WTC11 (cell line): ENCODE results near the gene METTL9. TPM values are rescaled to one million over a fixed set of nuclear protein-coding genes. Genes with fewer than 3 reads are reported as not detected.
"Not testable (repeated sequence)": the region's sequence is repeated elsewhere in the genome, so short reads cannot be mapped to it uniquely, and the experiment has no call there.

Experiments used
- ATAC-seq: fragments of 200-7000 bp; cut with Tn5 transposase; 2 replicates; pipeline ENCODE4 v1.10.0; 2021; ENCODE audit warnings: mild to moderate bottlenecking, moderate library complexity
- CTCF ChIA-PET: fragments of 300-600 bp; sonication (Branson Sonifier 250); formaldehyde crosslinking; loops from one replicate; lab custom pipeline; 2021; ENCODE audit warnings: antibody characterized with exemption; lab: Charles Lee
- POLR2A ChIA-PET: fragments of 350-600 bp; sonication (Branson Sonifier 250); formaldehyde crosslinking; loops from one replicate; lab custom pipeline; 2021; ENCODE audit warnings: antibody characterized with exemption; lab: Charles Lee
- DNase-seq: peaks from one replicate; pipeline ENCODE4 v3.0.0; 2021; ENCODE audit warnings: low spot score
- H3K27ac Mint-ChIP-seq: 2 replicates; pipeline ENCODE4 v1.8.0; 2021; ENCODE audit warnings: mixed read lengths
- H3K27me3 Mint-ChIP-seq: 2 replicates; pipeline ENCODE4 v1.8.0; 2021; ENCODE audit warnings: low read depth, mild to moderate bottlenecking, moderate library complexity, mixed read lengths
- H3K36me3 Mint-ChIP-seq: 2 replicates; pipeline ENCODE4 v1.8.0; 2021; ENCODE audit warnings: mixed read lengths
- H3K4me1 Mint-ChIP-seq: 2 replicates; pipeline ENCODE4 v1.8.0; 2022; ENCODE audit warnings: mixed read lengths
- H3K4me3 Mint-ChIP-seq: 2 replicates; pipeline ENCODE4 v1.8.0; 2021; ENCODE audit warnings: mild to moderate bottlenecking, moderate library complexity, mixed read lengths
- H3K9me3 Mint-ChIP-seq: 2 replicates; pipeline ENCODE4 v1.8.0; 2021; ENCODE audit warnings: mixed read lengths
- CDX4 ChIP-seq: fragments of 250-450 bp; sonication (Bioruptor Pico); IDR thresholded peaks from 2 replicates; pipeline ENCODE4 v1.9.0; 2021; ENCODE audit warnings: moderate library complexity, mild to moderate bottlenecking, inconsistent platforms, borderline replicate concordance
- CREB1 ChIP-seq: sonication (generic); formaldehyde crosslinking; IDR thresholded peaks from 2 replicates; pipeline ENCODE4 v1.8.0; 2023; ENCODE audit warnings: mild to moderate bottlenecking, missing genetic modification reagents
- EMX1 ChIP-seq: fragments of 250-450 bp; sonication (Bioruptor Pico); IDR thresholded peaks from 2 replicates; pipeline ENCODE4 v1.8.0; 2021; ENCODE audit warnings: mild to moderate bottlenecking
- ERG ChIP-seq: fragments of 250-450 bp; sonication (Bioruptor Pico); IDR thresholded peaks from 2 replicates; pipeline ENCODE4 v1.8.0; 2021; ENCODE audit warnings: mild to moderate bottlenecking
- FOXP1 ChIP-seq: sonication (generic); formaldehyde crosslinking; IDR thresholded peaks from 2 replicates; pipeline ENCODE4 v1.8.0; 2022; ENCODE audit warnings: missing genetic modification reagents, mild to moderate bottlenecking, moderate library complexity, borderline replicate concordance
- JAZF1 ChIP-seq: fragments of 250-450 bp; sonication (Bioruptor Pico); IDR thresholded peaks from 2 replicates; pipeline ENCODE4 v1.9.0; 2021; ENCODE audit warnings: moderate library complexity, mild to moderate bottlenecking, inconsistent platforms
- JUN ChIP-seq: sonication (generic); formaldehyde crosslinking; IDR thresholded peaks from 2 replicates; pipeline ENCODE4 v1.8.0; 2023; ENCODE audit warnings: mild to moderate bottlenecking, missing genetic modification reagents
- NR2C2 ChIP-seq: sonication (generic); formaldehyde crosslinking; IDR thresholded peaks from 2 replicates; pipeline ENCODE4 v1.8.0; 2022; ENCODE audit warnings: mild to moderate bottlenecking, missing genetic modification reagents
- NR3C1 ChIP-seq: sonication (generic); formaldehyde crosslinking; conservative IDR thresholded peaks from 2 replicates; pipeline ENCODE4 v1.8.1; 2023; ENCODE audit warnings: low read depth, mild to moderate bottlenecking, missing genetic modification reagents
- PRRX2 ChIP-seq: fragments of 250-450 bp; sonication (Bioruptor Pico); IDR thresholded peaks from 2 replicates; pipeline ENCODE4 v1.8.0; 2021; ENCODE audit warnings: mild to moderate bottlenecking
- SMAD3 ChIP-seq: sonication (generic); formaldehyde crosslinking; IDR thresholded peaks from 2 replicates; pipeline ENCODE4 v1.8.0; 2022; ENCODE audit warnings: missing genetic modification reagents, mild to moderate bottlenecking, borderline replicate concordance
- STAT6 ChIP-seq: sonication (generic); formaldehyde crosslinking; conservative IDR thresholded peaks from 2 replicates; pipeline ENCODE4 v1.8.1; 2023; ENCODE audit warnings: mild to moderate bottlenecking, low read depth, missing genetic modification reagents, moderate library complexity
- ZBTB21 ChIP-seq: sonication (generic); formaldehyde crosslinking; IDR thresholded peaks from 2 replicates; pipeline ENCODE4 v1.8.1; 2023; ENCODE audit warnings: mild to moderate bottlenecking, missing genetic modification reagents, borderline replicate concordance
- ZNF317 ChIP-seq: sonication (generic); formaldehyde crosslinking; IDR thresholded peaks from 2 replicates; pipeline ENCODE4 v1.8.1; 2023; ENCODE audit warnings: low read depth, mild to moderate bottlenecking, moderate library complexity, missing genetic modification reagents, borderline replicate concordance
- ZNF512 ChIP-seq: sonication (generic); formaldehyde crosslinking; IDR thresholded peaks from 2 replicates; pipeline ENCODE4 v1.8.1; 2022; ENCODE audit warnings: missing genetic modification reagents, borderline replicate concordance
- total RNA-seq: library from RNA; stranded (reverse); gene quantifications from 3 replicates; pipeline ENCODE4 v1.2.3, GENCODE V29; 2021
- TF ChIP-seq, protein P1 (sequence below): fragments of 250-450 bp; sonication (Bioruptor Pico); IDR thresholded peaks from 2 replicates; pipeline ENCODE4 v1.9.0; 2021; ENCODE audit warnings: mild to moderate bottlenecking
- TF ChIP-seq, protein P2 (sequence below): sonication (generic); formaldehyde crosslinking; IDR thresholded peaks from 2 replicates; pipeline ENCODE4 v1.8.1; 2023; ENCODE audit warnings: mild to moderate bottlenecking, missing genetic modification reagents, moderate library complexity

Gene METTL9
- total RNA-seq, 1 experiment from 2014 or later, result 94.6 TPM

DNA sequence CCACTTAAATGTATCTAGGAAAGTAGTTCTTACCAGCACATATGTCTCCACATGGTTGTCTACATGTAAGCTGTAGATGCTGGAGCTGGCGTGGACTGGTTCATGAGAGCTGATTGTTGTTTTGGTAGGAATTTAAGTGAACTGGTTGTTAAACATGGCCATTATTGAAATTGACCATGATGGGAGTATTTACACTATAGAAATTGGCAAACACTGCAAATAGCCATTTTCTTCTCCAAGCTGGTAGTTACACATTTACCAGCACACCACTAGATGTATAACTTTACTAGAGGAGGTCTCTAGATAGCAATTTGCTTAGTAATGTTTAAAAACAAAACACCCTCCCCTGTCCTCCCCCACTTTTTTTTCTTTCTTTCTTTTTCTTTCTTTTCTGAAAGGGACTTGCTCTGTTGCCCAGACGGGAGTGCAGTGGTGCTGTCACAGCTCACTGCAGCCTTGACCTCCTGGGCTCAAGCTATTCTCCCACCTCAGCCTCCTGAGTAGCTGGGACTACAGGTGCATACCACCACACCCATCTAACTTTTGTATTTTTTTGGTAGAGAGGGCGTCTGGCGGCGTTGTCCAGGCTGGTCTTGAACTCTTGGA is 28.8 kb downstream of the METTL9 start:
- Mint-ChIP-seq H3K36me3 (peaks cover 66% of the 10 kb centered on the region), H3K27me3 (no peaks in the 10 kb centered on the region), H3K9me3 (peaks cover 22% of the 10 kb centered on the region)
- DNase-seq (no peak), ATAC-seq (no peak)
- POLR2A ChIA-PET, result no interaction called here
- TF ChIP-seq NR2C2 (CRISPR knock-in tag) (no peak), PRRX2 (CRISPR knock-in tag) (no peak), JAZF1 (CRISPR knock-in tag) (no peak), STAT6 (CRISPR knock-in tag) (no peak), CREB1 (no peak), CDX4 (CRISPR knock-in tag) (no peak), JUN (CRISPR knock-in tag) (no peak)
- TF ChIP-seq, protein P1, sequence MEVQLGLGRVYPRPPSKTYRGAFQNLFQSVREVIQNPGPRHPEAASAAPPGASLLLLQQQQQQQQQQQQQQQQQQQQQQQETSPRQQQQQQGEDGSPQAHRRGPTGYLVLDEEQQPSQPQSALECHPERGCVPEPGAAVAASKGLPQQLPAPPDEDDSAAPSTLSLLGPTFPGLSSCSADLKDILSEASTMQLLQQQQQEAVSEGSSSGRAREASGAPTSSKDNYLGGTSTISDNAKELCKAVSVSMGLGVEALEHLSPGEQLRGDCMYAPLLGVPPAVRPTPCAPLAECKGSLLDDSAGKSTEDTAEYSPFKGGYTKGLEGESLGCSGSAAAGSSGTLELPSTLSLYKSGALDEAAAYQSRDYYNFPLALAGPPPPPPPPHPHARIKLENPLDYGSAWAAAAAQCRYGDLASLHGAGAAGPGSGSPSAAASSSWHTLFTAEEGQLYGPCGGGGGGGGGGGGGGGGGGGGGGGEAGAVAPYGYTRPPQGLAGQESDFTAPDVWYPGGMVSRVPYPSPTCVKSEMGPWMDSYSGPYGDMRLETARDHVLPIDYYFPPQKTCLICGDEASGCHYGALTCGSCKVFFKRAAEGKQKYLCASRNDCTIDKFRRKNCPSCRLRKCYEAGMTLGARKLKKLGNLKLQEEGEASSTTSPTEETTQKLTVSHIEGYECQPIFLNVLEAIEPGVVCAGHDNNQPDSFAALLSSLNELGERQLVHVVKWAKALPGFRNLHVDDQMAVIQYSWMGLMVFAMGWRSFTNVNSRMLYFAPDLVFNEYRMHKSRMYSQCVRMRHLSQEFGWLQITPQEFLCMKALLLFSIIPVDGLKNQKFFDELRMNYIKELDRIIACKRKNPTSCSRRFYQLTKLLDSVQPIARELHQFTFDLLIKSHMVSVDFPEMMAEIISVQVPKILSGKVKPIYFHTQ (CRISPR knock-in tag), result no peak
- TF ChIP-seq, all 79 proteins: peak for 0
- Mint-ChIP-seq H3K4me1 (peaks cover 6% of the 10 kb centered on the region), H3K4me3 (no peak overlapping the region), H3K27ac (no peak overlapping the region)
- CTCF ChIA-PET, result no interaction called here

DNA sequence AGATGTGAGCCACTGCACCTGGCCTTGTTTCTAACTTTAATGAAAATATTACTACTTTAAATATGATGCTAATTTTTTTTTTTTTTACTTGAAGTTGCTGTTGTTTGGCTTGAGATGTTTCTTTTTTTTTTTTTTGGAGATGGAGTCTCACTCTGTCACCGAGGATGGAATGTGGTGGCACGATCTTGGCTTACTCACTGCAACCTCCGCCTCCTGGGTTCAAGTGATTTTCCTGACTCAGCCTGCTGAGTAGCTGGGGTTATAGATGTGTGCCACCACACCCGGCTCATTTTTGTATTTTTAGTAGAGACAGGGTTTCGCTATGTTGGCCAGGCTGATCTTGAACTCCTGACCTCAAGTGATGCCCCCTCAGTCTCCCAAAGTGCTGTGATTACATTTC is 29.4 kb downstream of the METTL9 start:
- no peaks in the 10 kb centered on the region for H3K27me3 Mint-ChIP-seq
- CTCF ChIA-PET, result no interaction called here
- no peak for TF ChIP-seq SMAD3 (CRISPR knock-in tag)
- no peak for TF ChIP-seq ZNF512 (CRISPR knock-in tag)
- no peak for TF ChIP-seq ZBTB21 (CRISPR knock-in tag)
- TF ChIP-seq ERG (CRISPR knock-in tag), result no peak
- no peak for TF ChIP-seq JAZF1 (CRISPR knock-in tag)
- TF ChIP-seq, protein P2, sequence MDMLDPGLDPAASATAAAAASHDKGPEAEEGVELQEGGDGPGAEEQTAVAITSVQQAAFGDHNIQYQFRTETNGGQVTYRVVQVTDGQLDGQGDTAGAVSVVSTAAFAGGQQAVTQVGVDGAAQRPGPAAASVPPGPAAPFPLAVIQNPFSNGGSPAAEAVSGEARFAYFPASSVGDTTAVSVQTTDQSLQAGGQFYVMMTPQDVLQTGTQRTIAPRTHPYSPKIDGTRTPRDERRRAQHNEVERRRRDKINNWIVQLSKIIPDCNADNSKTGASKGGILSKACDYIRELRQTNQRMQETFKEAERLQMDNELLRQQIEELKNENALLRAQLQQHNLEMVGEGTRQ (CRISPR knock-in tag), result no peak
- no peak for TF ChIP-seq ZNF317 (CRISPR knock-in tag)
- TF ChIP-seq EMX1, result no peak
- no peak for TF ChIP-seq NR3C1 (CRISPR knock-in tag)
- TF ChIP-seq FOXP1, result no peak
- TF ChIP-seq, all 79 proteins: peak for 0
- H3K4me3 Mint-ChIP-seq, result no peak overlapping the region
- POLR2A ChIA-PET, result no interaction called here
- H3K36me3 Mint-ChIP-seq, result peaks cover 61% of the 10 kb centered on the region
- peaks cover 22% of the 10 kb centered on the region for H3K9me3 Mint-ChIP-seq
- peaks cover 8% of the 10 kb centered on the region for H3K4me1 Mint-ChIP-seq
- no peak for ATAC-seq
- DNase-seq, result no peak
- H3K27ac Mint-ChIP-seq, result no peak overlapping the region

DNA sequence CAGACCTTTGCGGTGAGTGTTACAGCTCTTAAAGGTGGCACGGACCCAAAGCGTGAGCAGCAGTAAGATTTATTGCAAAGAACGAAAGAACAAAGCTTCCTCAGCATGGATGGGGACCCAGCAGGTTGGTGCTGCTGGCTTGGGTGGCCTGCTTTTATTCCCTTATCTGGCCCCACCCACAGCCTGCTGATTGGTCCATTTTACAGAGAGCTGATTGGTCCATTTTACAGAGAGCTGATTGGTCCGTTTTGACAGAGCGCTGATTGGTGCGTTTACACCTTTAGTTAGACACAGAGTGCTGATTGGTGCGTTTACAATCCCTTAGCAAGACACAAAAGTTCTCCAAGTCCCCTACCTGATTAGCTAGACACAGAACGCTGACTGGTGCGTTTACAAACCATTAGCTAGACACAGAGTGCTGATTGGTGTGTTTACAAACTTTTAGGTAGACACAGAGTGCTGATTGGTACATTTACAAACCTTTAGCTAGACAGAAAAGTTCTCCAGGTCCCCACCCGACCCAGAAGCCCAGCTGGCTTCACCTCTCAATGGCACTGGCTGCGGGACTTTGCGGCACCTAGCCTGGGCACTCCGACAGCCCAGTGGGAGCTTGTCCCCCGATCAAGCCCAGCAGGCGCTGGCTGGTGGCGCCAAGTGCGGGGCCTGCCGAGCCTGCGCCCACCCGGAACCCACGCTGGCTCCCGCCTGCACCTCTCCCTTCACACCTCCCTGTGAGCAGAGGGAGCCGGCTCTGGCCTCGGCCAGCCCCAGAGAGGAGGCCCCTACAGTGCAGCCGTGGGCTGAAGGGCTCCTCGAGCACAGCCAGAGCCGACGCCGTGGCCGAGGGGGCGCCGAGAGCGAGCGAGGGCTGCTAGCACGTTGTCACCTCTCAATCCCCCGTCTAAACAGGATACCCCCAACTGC is 30.5 kb downstream of the METTL9 start:
- DNase-seq, CTCF ChIA-PET, ATAC-seq, H3K27ac Mint-ChIP-seq, H3K27me3 Mint-ChIP-seq, H3K4me3 Mint-ChIP-seq: not testable (repeated sequence)
- POLR2A ChIA-PET, result interaction anchor here (0.5 kb wide), 1 partner anchor 524 kb away, joined by 9 read pairs; no protein-coding TSS in a partner anchor
- Mint-ChIP-seq H3K36me3 (peaks cover 56% of the 10 kb centered on the region), H3K4me1 (peaks cover 16% of the 10 kb centered on the region), H3K9me3 (peaks cover 22% of the 10 kb centered on the region)

GRCh38 chr16:21630866-21631265 is 31.5 kb downstream of the METTL9 start:
- H3K27me3 Mint-ChIP-seq, POLR2A ChIA-PET, H3K27ac Mint-ChIP-seq, CTCF ChIA-PET, DNase-seq, H3K4me3 Mint-ChIP-seq, ATAC-seq: not testable (repeated sequence)
- peaks cover 25% of the 10 kb centered on the region for H3K4me1 Mint-ChIP-seq
- H3K36me3 Mint-ChIP-seq, result peaks cover 48% of the 10 kb centered on the region
- H3K9me3 Mint-ChIP-seq, result peaks cover 22% of the 10 kb centered on the region
